WTC11 (cell line): ENCODE results near the gene SPTLC3. TPM values are rescaled to one million over a fixed set of nuclear protein-coding genes. Genes with fewer than 3 reads are reported as not detected.

Experiments used
- ATAC-seq: fragments of 200-7000 bp; cut with Tn5 transposase; 2 replicates; pipeline ENCODE4 v1.10.0; 2021; ENCODE audit warnings: mild to moderate bottlenecking, moderate library complexity
- Bru-seq: library from RNA; stranded (reverse); fragments of 400-500 nt; gene quantifications from one replicate; lab custom pipeline; 2021; lab: Mats Ljungman, UMichigan
- CTCF ChIA-PET: fragments of 300-600 bp; sonication (Branson Sonifier 250); formaldehyde crosslinking; loops from one replicate; lab custom pipeline; 2021; ENCODE audit warnings: antibody characterized with exemption; lab: Charles Lee
- POLR2A ChIA-PET: fragments of 350-600 bp; sonication (Branson Sonifier 250); formaldehyde crosslinking; loops from one replicate; lab custom pipeline; 2021; ENCODE audit warnings: antibody characterized with exemption; lab: Charles Lee
- DNase-seq: peaks from one replicate; pipeline ENCODE4 v3.0.0; 2021; ENCODE audit warnings: low spot score
- H3K27ac Mint-ChIP-seq: 2 replicates; pipeline ENCODE4 v1.8.0; 2021; ENCODE audit warnings: mixed read lengths
- H3K27me3 Mint-ChIP-seq: 2 replicates; pipeline ENCODE4 v1.8.0; 2021; ENCODE audit warnings: low read depth, mild to moderate bottlenecking, moderate library complexity, mixed read lengths
- H3K36me3 Mint-ChIP-seq: 2 replicates; pipeline ENCODE4 v1.8.0; 2021; ENCODE audit warnings: mixed read lengths
- H3K4me1 Mint-ChIP-seq: 2 replicates; pipeline ENCODE4 v1.8.0; 2022; ENCODE audit warnings: mixed read lengths
- H3K4me3 Mint-ChIP-seq: 2 replicates; pipeline ENCODE4 v1.8.0; 2021; ENCODE audit warnings: mild to moderate bottlenecking, moderate library complexity, mixed read lengths
- H3K9me3 Mint-ChIP-seq: 2 replicates; pipeline ENCODE4 v1.8.0; 2021; ENCODE audit warnings: mixed read lengths
- CREB1 ChIP-seq: sonication (generic); formaldehyde crosslinking; IDR thresholded peaks from 2 replicates; pipeline ENCODE4 v1.8.0; 2023; ENCODE audit warnings: mild to moderate bottlenecking, missing genetic modification reagents
- CREM ChIP-seq: sonication (generic); formaldehyde crosslinking; IDR thresholded peaks from 2 replicates; pipeline ENCODE4 v1.8.1; 2022; ENCODE audit warnings: mild to moderate bottlenecking, missing genetic modification reagents, moderate library complexity
- ETV6 ChIP-seq: sonication (generic); formaldehyde crosslinking; IDR thresholded peaks from 2 replicates; pipeline ENCODE4 v1.8.1; 2022; ENCODE audit warnings: mild to moderate bottlenecking, missing genetic modification reagents
- FOXJ3 ChIP-seq: sonication (generic); formaldehyde crosslinking; IDR thresholded peaks from 2 replicates; pipeline ENCODE4 v1.9.0; 2021; ENCODE audit warnings: missing genetic modification reagents, mild to moderate bottlenecking, borderline replicate concordance
- FOXP1 ChIP-seq: sonication (generic); formaldehyde crosslinking; IDR thresholded peaks from 2 replicates; pipeline ENCODE4 v1.8.0; 2022; ENCODE audit warnings: missing genetic modification reagents, mild to moderate bottlenecking, moderate library complexity, borderline replicate concordance
- JAZF1 ChIP-seq: fragments of 250-450 bp; sonication (Bioruptor Pico); IDR thresholded peaks from 2 replicates; pipeline ENCODE4 v1.9.0; 2021; ENCODE audit warnings: moderate library complexity, mild to moderate bottlenecking, inconsistent platforms
- NFATC4 ChIP-seq: fragments of 250-450 bp; sonication (Bioruptor Pico); IDR thresholded peaks from 2 replicates; pipeline ENCODE4 v1.9.0; 2021; ENCODE audit warnings: mild to moderate bottlenecking
- NR1H2 ChIP-seq: sonication (generic); formaldehyde crosslinking; IDR thresholded peaks from 2 replicates; pipeline ENCODE4 v1.9.0; 2021; ENCODE audit warnings: mild to moderate bottlenecking, moderate library complexity, missing genetic modification reagents
- NR2C2 ChIP-seq: sonication (generic); formaldehyde crosslinking; IDR thresholded peaks from 2 replicates; pipeline ENCODE4 v1.8.0; 2022; ENCODE audit warnings: mild to moderate bottlenecking, missing genetic modification reagents
- STAT6 ChIP-seq: sonication (generic); formaldehyde crosslinking; conservative IDR thresholded peaks from 2 replicates; pipeline ENCODE4 v1.8.1; 2023; ENCODE audit warnings: mild to moderate bottlenecking, low read depth, missing genetic modification reagents, moderate library complexity
- ZNF219 ChIP-seq: sonication (generic); formaldehyde crosslinking; IDR thresholded peaks from 2 replicates; pipeline ENCODE4 v1.8.0; 2023; ENCODE audit warnings: missing genetic modification reagents, mild to moderate bottlenecking, borderline replicate concordance
- long read RNA-seq, 3 experiments: library from RNA in 1 of 3; library from capped mRNA in 1 of 3; library from polyadenylated mRNA in 1 of 3; unstranded in 2 of 3; stranded (forward) in 1 of 3; transcript quantifications; one replicate each; pipeline ENCODE4 v2.0.0, GENCODE V29; 2021
- total RNA-seq: library from RNA; stranded (reverse); gene quantifications from 3 replicates; pipeline ENCODE4 v1.2.3, GENCODE V29; 2021
- TF ChIP-seq, protein P1 (sequence below): sonication (generic); formaldehyde crosslinking; IDR thresholded peaks from 2 replicates; pipeline ENCODE4 v1.8.1; 2022; ENCODE audit warnings: low read depth, missing genetic modification reagents, borderline replicate concordance
- TF ChIP-seq, protein P2 (sequence below): sonication (generic); formaldehyde crosslinking; IDR thresholded peaks from 2 replicates; pipeline ENCODE4 v1.8.0; 2022; ENCODE audit warnings: mild to moderate bottlenecking, missing genetic modification reagents
- TF ChIP-seq, protein P3 (sequence below): sonication (generic); formaldehyde crosslinking; IDR thresholded peaks from 2 replicates; pipeline ENCODE4 v1.8.0; 2023; ENCODE audit warnings: mild to moderate bottlenecking, missing genetic modification reagents
- TF ChIP-seq, protein P4 (sequence below): sonication (generic); formaldehyde crosslinking; IDR thresholded peaks from 2 replicates; pipeline ENCODE4 v1.8.1; 2023; ENCODE audit warnings: mild to moderate bottlenecking, missing genetic modification reagents, borderline replicate concordance
- TF ChIP-seq, protein P5 (sequence below): fragments of 250-450 bp; sonication (Bioruptor Pico); conservative IDR thresholded peaks from 2 replicates; pipeline ENCODE4 v1.9.0; 2021; ENCODE audit warnings: mild to moderate bottlenecking
- TF ChIP-seq, protein P6 (sequence below): sonication (generic); formaldehyde crosslinking; IDR thresholded peaks from 2 replicates; pipeline ENCODE4 v1.8.1; 2023; ENCODE audit warnings: mild to moderate bottlenecking, moderate library complexity, missing genetic modification reagents
- TF ChIP-seq, protein P7 (sequence below): sonication (generic); formaldehyde crosslinking; IDR thresholded peaks from 2 replicates; pipeline ENCODE4 v1.8.0; 2022; ENCODE audit warnings: mild to moderate bottlenecking, missing genetic modification reagents

Gene SPTLC3
- total RNA-seq (0.13 to 0.64 TPM (median 0.48 TPM) in 3 replicates), Bru-seq, nascent RNA (percentile 22 among the genes with signal in this experiment)
- long read RNA-seq, experiment 1: 0 reads
- long read RNA-seq, experiment 2, partial matches to known transcripts: 1 of 1 reads
- long read RNA-seq, experiment 2, other reads (novel, unspliced or antisense): 0 of 1 reads
- long read RNA-seq, experiment 3: 0 reads

- H3K4me3 Mint-ChIP-seq: peak within 1 kb of the TSS; percentile 38
Measured at GRCh38 chr20:13008761-13009681, at the start of gene SPTLC3. Gene SPTLC3 (plus strand): TSS chr20:13008972. CDS start chr20:13009268, 296 bp downstream.

More at GRCh38 chr20:13008761-13009681, at the start of gene SPTLC3:
- ChIA-PET POLR2A (no interaction called here), CTCF (interaction anchor here (0.6 to 1.0 kb wide), 2 partner anchors 84 to 312 kb away, joined by 3 to 4 read pairs; no protein-coding TSS in a partner anchor)
- DNase-seq: peak; percentile 24
- H3K27me3 Mint-ChIP-seq: no peaks in the 10 kb centered on the region
- peak; percentile 84 for ATAC-seq
- TF ChIP-seq STAT6 (CRISPR knock-in tag): no peak
- TF ChIP-seq NR2C2 (CRISPR knock-in tag): no peak
- no peak for TF ChIP-seq ZNF219 (CRISPR knock-in tag)
- no peak for TF ChIP-seq CREM (CRISPR knock-in tag)
- TF ChIP-seq, protein P1, sequence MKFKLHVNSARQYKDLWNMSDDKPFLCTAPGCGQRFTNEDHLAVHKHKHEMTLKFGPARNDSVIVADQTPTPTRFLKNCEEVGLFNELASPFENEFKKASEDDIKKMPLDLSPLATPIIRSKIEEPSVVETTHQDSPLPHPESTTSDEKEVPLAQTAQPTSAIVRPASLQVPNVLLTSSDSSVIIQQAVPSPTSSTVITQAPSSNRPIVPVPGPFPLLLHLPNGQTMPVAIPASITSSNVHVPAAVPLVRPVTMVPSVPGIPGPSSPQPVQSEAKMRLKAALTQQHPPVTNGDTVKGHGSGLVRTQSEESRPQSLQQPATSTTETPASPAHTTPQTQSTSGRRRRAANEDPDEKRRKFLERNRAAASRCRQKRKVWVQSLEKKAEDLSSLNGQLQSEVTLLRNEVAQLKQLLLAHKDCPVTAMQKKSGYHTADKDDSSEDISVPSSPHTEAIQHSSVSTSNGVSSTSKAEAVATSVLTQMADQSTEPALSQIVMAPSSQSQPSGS (CRISPR knock-in tag): no peak
- TF ChIP-seq, protein P2, sequence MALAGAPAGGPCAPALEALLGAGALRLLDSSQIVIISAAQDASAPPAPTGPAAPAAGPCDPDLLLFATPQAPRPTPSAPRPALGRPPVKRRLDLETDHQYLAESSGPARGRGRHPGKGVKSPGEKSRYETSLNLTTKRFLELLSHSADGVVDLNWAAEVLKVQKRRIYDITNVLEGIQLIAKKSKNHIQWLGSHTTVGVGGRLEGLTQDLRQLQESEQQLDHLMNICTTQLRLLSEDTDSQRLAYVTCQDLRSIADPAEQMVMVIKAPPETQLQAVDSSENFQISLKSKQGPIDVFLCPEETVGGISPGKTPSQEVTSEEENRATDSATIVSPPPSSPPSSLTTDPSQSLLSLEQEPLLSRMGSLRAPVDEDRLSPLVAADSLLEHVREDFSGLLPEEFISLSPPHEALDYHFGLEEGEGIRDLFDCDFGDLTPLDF (CRISPR knock-in tag): no peak
- TF ChIP-seq, protein P3, sequence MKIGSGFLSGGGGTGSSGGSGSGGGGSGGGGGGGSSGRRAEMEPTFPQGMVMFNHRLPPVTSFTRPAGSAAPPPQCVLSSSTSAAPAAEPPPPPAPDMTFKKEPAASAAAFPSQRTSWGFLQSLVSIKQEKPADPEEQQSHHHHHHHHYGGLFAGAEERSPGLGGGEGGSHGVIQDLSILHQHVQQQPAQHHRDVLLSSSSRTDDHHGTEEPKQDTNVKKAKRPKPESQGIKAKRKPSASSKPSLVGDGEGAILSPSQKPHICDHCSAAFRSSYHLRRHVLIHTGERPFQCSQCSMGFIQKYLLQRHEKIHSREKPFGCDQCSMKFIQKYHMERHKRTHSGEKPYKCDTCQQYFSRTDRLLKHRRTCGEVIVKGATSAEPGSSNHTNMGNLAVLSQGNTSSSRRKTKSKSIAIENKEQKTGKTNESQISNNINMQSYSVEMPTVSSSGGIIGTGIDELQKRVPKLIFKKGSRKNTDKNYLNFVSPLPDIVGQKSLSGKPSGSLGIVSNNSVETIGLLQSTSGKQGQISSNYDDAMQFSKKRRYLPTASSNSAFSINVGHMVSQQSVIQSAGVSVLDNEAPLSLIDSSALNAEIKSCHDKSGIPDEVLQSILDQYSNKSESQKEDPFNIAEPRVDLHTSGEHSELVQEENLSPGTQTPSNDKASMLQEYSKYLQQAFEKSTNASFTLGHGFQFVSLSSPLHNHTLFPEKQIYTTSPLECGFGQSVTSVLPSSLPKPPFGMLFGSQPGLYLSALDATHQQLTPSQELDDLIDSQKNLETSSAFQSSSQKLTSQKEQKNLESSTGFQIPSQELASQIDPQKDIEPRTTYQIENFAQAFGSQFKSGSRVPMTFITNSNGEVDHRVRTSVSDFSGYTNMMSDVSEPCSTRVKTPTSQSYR (CRISPR knock-in tag): no peak
- no peak for TF ChIP-seq FOXP1
- no peak for TF ChIP-seq CREB1
- TF ChIP-seq, protein P4, sequence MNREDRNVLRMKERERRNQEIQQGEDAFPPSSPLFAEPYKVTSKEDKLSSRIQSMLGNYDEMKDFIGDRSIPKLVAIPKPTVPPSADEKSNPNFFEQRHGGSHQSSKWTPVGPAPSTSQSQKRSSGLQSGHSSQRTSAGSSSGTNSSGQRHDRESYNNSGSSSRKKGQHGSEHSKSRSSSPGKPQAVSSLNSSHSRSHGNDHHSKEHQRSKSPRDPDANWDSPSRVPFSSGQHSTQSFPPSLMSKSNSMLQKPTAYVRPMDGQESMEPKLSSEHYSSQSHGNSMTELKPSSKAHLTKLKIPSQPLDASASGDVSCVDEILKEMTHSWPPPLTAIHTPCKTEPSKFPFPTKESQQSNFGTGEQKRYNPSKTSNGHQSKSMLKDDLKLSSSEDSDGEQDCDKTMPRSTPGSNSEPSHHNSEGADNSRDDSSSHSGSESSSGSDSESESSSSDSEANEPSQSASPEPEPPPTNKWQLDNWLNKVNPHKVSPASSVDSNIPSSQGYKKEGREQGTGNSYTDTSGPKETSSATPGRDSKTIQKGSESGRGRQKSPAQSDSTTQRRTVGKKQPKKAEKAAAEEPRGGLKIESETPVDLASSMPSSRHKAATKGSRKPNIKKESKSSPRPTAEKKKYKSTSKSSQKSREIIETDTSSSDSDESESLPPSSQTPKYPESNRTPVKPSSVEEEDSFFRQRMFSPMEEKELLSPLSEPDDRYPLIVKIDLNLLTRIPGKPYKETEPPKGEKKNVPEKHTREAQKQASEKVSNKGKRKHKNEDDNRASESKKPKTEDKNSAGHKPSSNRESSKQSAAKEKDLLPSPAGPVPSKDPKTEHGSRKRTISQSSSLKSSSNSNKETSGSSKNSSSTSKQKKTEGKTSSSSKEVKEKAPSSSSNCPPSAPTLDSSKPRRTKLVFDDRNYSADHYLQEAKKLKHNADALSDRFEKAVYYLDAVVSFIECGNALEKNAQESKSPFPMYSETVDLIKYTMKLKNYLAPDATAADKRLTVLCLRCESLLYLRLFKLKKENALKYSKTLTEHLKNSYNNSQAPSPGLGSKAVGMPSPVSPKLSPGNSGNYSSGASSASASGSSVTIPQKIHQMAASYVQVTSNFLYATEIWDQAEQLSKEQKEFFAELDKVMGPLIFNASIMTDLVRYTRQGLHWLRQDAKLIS (CRISPR knock-in tag): no peak
- TF ChIP-seq, protein P5, sequence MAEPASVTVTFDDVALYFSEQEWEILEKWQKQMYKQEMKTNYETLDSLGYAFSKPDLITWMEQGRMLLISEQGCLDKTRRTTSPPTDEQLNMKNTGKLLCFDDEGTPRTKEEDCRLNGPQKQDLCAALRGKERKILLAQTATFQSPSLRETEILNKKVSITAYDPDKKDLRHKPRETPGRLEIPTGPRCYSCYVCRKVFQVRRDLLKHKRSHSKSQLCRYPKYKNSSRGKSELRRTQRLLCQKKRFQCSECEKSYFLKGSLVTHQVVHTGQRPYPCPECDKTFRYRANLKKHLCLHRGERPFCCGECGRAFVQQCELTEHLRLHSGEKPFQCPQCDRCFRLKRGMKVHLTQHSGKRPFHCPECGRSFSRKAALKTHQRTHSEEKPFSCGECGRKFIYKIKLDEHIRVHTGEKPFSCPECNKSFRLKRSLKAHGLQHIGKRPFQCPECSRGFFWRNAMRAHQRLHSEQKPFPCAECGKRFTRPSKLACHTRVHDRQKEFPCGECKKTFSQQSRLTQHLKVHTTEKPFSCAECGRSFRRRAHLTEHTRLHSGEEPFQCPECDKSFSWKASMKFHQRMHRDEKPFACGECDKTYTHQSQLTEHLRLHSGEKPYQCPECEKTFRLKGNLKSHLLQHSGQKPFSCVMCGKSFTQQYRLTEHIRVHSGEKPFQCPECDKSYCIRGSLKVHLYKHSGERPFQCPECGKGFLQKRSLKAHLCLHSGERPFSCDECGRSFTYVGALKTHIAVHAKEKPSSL (CRISPR knock-in tag): no peak
- TF ChIP-seq, protein P6, sequence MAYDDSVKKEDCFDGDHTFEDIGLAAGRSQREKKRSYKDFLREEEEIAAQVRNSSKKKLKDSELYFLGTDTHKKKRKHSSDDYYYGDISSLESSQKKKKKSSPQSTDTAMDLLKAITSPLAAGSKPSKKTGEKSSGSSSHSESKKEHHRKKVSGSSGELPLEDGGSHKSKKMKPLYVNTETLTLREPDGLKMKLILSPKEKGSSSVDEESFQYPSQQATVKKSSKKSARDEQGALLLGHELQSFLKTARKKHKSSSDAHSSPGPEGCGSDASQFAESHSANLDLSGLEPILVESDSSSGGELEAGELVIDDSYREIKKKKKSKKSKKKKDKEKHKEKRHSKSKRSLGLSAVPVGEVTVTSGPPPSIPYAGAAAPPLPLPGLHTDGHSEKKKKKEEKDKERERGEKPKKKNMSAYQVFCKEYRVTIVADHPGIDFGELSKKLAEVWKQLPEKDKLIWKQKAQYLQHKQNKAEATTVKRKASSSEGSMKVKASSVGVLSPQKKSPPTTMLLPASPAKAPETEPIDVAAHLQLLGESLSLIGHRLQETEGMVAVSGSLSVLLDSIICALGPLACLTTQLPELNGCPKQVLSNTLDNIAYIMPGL (CRISPR knock-in tag): no peak
- TF ChIP-seq FOXJ3 (CRISPR knock-in tag): no peak
- no peak for TF ChIP-seq JAZF1 (CRISPR knock-in tag)
- no peak for TF ChIP-seq ETV6 (CRISPR knock-in tag)
- TF ChIP-seq NR1H2: no peak
- TF ChIP-seq NFATC4: no peak
- TF ChIP-seq, protein P7, sequence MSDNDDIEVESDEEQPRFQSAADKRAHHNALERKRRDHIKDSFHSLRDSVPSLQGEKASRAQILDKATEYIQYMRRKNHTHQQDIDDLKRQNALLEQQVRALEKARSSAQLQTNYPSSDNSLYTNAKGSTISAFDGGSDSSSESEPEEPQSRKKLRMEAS (CRISPR knock-in tag): no peak
- peaks cover 36% of the 10 kb centered on the region for H3K4me1 Mint-ChIP-seq
- H3K9me3 Mint-ChIP-seq: no peaks in the 10 kb centered on the region
- no peaks in the 10 kb centered on the region for H3K36me3 Mint-ChIP-seq
- H3K27ac Mint-ChIP-seq: peak within 1 kb of the TSS; percentile 64
